HFF-Myc (cell line): ENCODE results near the gene NHERF1.

ENCODE experiments used
- DNase-seq: peaks from one replicate; pipeline ENCODE4 v3.0.0-alpha.2; 2011; ENCODE audit warnings: low read depth; ENCODE audit errors: extremely low read depth
- H3K4me3 ChIP-seq: replicated peaks from 2 replicates; pipeline ENCODE4 v1.5.1; 2011; ENCODE audit warnings: low read depth, mild to moderate bottlenecking, control low read depth, low read length
- TF ChIP-seq, protein P1 (sequence below): IDR thresholded peaks from 2 replicates; pipeline ENCODE4 v1.5.1; 2012; ENCODE audit warnings: mild to moderate bottlenecking, low read depth, low read length, control low read depth; ENCODE audit errors: missing control alignments

The NHERF1 gene

DNA sequence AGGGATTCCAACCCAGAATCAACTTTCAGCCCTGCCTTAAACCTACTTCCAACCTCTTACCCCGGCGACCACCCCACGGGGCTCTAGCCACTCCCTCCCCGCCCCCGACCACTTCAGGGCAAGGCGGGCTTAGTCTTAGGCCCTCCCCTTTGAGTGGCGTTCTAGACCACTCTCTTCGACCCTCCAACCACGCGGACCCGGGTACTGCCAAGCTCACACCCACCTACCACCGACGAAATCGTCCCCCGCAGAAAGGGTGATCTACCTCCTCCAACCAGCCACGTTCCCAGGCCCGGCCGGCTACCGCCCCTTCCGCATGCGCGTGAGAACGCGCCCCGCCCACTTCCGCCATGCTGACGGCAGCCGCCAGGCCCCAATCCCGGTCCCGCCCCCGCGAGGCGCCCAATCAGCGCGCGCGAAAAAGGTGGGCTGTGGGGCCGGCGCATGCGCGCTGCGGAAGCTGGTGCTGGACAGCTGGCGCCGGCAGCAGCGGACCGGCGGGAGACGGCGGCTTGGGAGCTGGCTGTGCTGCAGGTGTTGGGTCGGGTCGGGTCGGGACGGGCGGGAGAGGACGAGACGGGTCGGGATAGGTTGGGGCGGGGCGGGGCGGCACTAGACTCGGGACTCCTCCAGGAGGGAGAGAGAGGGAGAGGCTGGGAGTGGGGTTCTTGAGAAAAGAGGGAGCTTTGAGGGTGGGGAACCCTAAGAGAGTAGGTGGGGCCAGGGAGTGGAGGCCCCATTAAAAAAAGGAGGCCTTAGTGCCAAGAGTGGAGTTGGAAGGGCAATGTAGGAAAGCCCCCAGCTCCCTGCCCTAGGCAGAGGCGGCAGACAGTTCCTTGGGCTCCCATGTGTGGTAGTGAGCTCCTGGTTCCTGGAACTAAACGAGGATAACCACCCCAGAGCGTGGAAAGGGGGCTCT is 27.9 kb downstream of the NHERF1 start, which contains the start of gene NAT9:
TSS of gene NAT9 (minus strand) at position 302 of the 919 bp plus-strand sequence. CDS start 647 bp downstream, outside the sequence.
- TF ChIP-seq, protein P1, sequence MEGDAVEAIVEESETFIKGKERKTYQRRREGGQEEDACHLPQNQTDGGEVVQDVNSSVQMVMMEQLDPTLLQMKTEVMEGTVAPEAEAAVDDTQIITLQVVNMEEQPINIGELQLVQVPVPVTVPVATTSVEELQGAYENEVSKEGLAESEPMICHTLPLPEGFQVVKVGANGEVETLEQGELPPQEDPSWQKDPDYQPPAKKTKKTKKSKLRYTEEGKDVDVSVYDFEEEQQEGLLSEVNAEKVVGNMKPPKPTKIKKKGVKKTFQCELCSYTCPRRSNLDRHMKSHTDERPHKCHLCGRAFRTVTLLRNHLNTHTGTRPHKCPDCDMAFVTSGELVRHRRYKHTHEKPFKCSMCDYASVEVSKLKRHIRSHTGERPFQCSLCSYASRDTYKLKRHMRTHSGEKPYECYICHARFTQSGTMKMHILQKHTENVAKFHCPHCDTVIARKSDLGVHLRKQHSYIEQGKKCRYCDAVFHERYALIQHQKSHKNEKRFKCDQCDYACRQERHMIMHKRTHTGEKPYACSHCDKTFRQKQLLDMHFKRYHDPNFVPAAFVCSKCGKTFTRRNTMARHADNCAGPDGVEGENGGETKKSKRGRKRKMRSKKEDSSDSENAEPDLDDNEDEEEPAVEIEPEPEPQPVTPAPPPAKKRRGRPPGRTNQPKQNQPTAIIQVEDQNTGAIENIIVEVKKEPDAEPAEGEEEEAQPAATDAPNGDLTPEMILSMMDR = no peak
- DNase-seq = peak; percentile 68
- peak within 1 kb of the TSS; percentile 92 for H3K4me3 ChIP-seq

DNA sequence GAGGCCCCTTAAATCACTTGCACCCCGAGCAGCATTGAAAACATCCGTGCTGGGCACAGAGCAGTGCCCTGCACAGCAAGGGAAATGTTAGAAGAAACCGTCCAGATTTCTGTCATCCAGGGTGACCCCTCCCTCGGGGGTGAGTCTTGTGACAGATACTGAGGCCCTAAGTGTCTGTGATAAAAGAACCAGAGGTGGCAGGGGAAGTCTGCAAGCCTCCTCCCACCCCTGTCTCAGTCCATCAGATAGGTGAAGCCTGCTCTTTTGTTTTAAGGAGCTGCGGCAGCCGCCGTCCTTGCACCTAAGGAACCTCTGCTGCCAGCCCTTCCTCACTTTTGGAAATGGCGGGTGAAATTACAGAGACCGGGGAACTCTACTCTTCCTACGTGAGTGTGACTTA is 28.6 kb downstream of the NHERF1 start:
- peak overlapping the region; percentile 92 for H3K4me3 ChIP-seq
- no peak for DNase-seq
- TF ChIP-seq, protein P1 = no peak

DNA sequence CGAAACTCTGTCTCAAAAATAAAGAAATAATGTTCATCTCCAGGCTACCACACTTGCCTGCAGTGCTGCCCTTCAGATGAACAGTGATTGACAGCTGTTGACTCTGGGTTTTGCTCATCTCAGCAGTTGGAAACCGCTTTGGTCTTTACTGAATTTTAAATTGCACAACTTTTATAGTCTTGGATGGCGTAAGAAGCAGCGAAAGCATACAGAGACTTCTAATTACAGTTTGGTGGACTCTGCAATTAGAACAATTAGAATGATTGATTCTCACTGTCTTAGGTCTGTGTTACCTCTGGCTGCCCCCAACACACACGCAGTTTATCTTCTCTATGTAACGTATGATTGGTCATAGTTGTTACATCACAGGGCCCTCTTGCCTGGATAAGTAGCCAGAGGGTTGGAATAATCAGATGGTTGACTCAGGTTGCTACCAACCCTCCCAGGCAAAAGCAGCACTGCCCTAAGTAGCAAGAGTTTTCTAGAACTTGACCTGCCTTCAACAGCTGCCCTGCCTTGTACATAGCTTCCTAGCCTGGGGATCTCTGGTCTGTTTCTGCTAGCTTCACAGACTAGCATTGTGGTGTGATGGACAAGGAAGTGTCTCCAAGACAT is 29.6 kb downstream of the NHERF1 start:
- TF ChIP-seq, protein P1 = no peak
- no peak overlapping the region for H3K4me3 ChIP-seq

DNA sequence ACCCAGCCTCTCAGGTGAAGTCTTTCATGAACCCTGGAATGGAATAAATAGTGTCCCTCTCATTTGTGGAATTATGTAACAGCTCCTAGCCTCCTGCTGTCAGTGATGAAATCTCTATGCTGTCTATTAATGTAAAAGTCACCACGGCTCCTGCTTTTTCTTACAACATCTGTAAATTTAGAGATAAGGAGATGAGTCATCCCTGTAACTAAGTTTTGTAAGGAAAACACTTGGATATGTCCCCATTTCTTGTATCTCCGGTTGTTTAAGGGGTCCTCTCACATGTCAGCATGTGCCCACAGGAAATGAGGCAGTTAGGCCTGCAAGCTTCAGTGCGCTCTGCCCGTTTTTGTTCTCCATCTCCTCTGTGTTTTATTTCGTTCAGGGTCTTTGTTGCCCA is 30.5 kb downstream of the NHERF1 start:
- no peak overlapping the region for H3K4me3 ChIP-seq
- TF ChIP-seq, protein P1 = no peak
- DNase-seq = no peak

More for the DNA sequence above, 29.6 kb downstream of the NHERF1 start:
- DNase-seq = no peak

DNA sequence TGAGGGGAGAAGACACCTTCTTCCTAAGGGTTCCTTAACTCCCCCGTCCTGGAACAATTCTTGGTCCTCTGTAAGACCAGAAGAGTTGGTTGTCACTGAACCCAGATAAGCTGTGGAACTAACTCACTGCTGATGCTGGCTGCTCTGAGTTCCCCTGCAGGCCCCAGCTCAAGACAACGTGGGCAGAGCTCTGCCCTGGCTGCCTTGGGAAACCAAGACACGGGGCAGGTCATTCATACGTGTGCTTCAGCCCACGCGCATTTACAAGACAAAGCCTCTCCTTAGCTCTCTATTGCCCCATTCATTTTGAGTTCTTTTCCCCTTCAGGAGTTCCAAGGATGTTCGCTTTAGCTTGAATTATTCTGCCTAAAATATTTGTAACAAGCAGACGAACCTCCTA is 31.1 kb downstream of the NHERF1 start:
- no peak for DNase-seq
- no peak overlapping the region for H3K4me3 ChIP-seq
- TF ChIP-seq, protein P1 = no peak

DNA sequence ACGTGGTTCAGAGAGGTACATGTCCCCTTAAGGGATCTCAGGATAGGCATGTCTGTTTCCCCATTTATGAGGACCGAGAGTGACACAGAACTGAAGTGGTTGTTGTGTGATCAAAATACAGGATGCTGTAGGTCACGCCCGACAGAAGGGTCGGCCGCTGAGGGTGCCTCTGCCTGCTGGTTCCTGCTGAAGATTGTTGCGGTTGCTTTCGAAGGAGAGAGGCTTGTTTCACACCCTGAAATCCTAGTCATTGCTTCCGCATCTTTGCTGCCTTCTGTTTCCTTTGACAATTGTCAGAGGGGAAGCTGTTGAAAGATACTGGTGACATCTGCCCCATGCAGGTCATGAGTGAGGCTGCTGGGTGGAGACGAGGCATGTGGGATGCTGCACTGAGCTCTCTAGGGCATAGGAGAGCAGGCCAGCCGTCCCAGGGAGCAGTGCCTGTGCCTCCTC is 31.5 kb downstream of the NHERF1 start:
- H3K4me3 ChIP-seq = no peak overlapping the region
- DNase-seq = no peak

More for the DNA sequence above, 31.5 kb downstream of the NHERF1 start:
- TF ChIP-seq, protein P1 = no peak
